HepG2 (cell line): Measurements from ENCODE around the gene GINM1. TPM values are rescaled to one million over a fixed set of nuclear protein-coding genes. Genes with fewer than 3 reads are reported as not detected.
A peak's percentile ranks its signal among the peaks of the same experiment; 100 is the strongest.

Experiments used
- CCDC6 ChIP-seq: sonication (generic); formaldehyde crosslinking; IDR thresholded peaks from 2 replicates; pipeline ENCODE4 v1.8.1; 2022; ENCODE audit warnings: mild to moderate bottlenecking, missing genetic modification reagents, moderate library complexity
- FOXM1 ChIP-seq: sonication (generic); formaldehyde crosslinking; IDR thresholded peaks from 2 replicates; pipeline ENCODE4 v1.5.0; 2020; ENCODE audit warnings: missing genetic modification reagents
- HHEX ChIP-seq: IDR thresholded peaks from 2 replicates; pipeline ENCODE4 v1.6.1; 2016; ENCODE audit warnings: control low read depth
- IKZF4 ChIP-seq: sonication (generic); formaldehyde crosslinking; IDR thresholded peaks from 2 replicates; pipeline ENCODE4 v1.5.1; 2020; ENCODE audit warnings: borderline replicate concordance, mild to moderate bottlenecking, low read depth, missing genetic modification reagents; ENCODE audit errors: not compliant biosample characterization
- KDM2A ChIP-seq: sonication (generic); formaldehyde crosslinking; IDR thresholded peaks from 2 replicates; pipeline ENCODE4 v1.4.0; 2020; ENCODE audit warnings: low read depth, missing genetic modification reagents, borderline replicate concordance
- PHF8 ChIP-seq: sonication (generic); formaldehyde crosslinking; IDR thresholded peaks from 2 replicates; pipeline ENCODE4 v1.5.0; 2020; ENCODE audit warnings: missing genetic modification reagents
- SAFB2 ChIP-seq: sonication (generic); formaldehyde crosslinking; IDR thresholded peaks from 2 replicates; pipeline ENCODE4 v1.5.1; 2020; ENCODE audit warnings: missing genetic modification reagents, low read depth, mild to moderate bottlenecking, borderline replicate concordance
- SALL1 ChIP-seq: sonication (generic); formaldehyde crosslinking; IDR thresholded peaks from 2 replicates; pipeline ENCODE4 v1.8.0; 2022; ENCODE audit warnings: mild to moderate bottlenecking, missing genetic modification reagents
- SRSF4 ChIP-seq: fragments of 200-400 bp; formaldehyde crosslinking; IDR thresholded peaks from one replicate; pipeline ENCODE4 v1.6.1; 2018; ENCODE audit warnings: mild to moderate bottlenecking, low read depth, low read length, moderate library complexity; ENCODE audit not compliant: poor library complexity, severe bottlenecking
- TCF12 ChIP-seq, 2 experiments: fragments of 450-650 bp in 1 of 2; sonication (generic) in 1 of 2; formaldehyde crosslinking in 1 of 2; IDR thresholded peaks; 2 replicates each; pipeline versions ENCODE4 v1.6.1 to v1.8.0; 2017 to 2022; ENCODE audit warnings: antibody characterized with exemption in 1 of 2, mild to moderate bottlenecking in 1 of 2, missing genetic modification reagents in 1 of 2, moderate library complexity in 1 of 2
- THYN1 ChIP-seq: sonication (generic); formaldehyde crosslinking; IDR thresholded peaks from 2 replicates; pipeline ENCODE4 v1.8.1; 2023; ENCODE audit warnings: low read depth, mild to moderate bottlenecking, moderate library complexity, missing genetic modification reagents, borderline replicate concordance
- ZC3H13 ChIP-seq: sonication (generic); formaldehyde crosslinking; IDR thresholded peaks from 2 replicates; pipeline ENCODE4 v1.8.1; 2023; ENCODE audit warnings: mild to moderate bottlenecking, missing genetic modification reagents, moderate library complexity
- ZKSCAN1 ChIP-seq: fragments of 150-350 bp; IDR thresholded peaks from 2 replicates; pipeline ENCODE4 v1.6.1; 2014; ENCODE audit warnings: low read length
- ZNF230 ChIP-seq: sonication (generic); formaldehyde crosslinking; IDR thresholded peaks from 2 replicates; pipeline ENCODE4 v1.4.0; 2020; ENCODE audit warnings: mild to moderate bottlenecking, missing genetic modification reagents
- ZNF510 ChIP-seq: sonication (generic); formaldehyde crosslinking; IDR thresholded peaks from 2 replicates; pipeline ENCODE4 v1.4.0; 2020; ENCODE audit warnings: low read depth, mild to moderate bottlenecking, missing genetic modification reagents
- ZSCAN9 ChIP-seq: IDR thresholded peaks from 2 replicates; pipeline ENCODE4 v1.6.1; 2016; ENCODE audit warnings: borderline replicate concordance
- polyA plus RNA-seq, 8 experiments: library from polyadenylated mRNA; depleted of rRNA in 3 of 8; stranded (reverse) in 7 of 8; unstranded in 1 of 8; fragments of >200 nt; fragmentation: Illumina TruSeq in 4 of 8; extraction: Trizol in 4 of 8; gene quantifications; 2 replicates each; pipeline versions ENCODE4 v1.2.1 to v1.2.3, GENCODE V29; 2011 to 2016; ENCODE audit warnings: low read depth in 4 of 8, missing spikeins in 1 of 8, mixed read lengths in 1 of 8; ENCODE audit not compliant: insufficient read depth in 1 of 8
- total RNA-seq, 5 experiments: library from RNA; depleted of rRNA; stranded (reverse); fragments of >200 nt; fragmentation: Illumina TruSeq; extraction: Trizol; gene quantifications; 2 replicates each; pipeline ENCODE4 v1.2.3, GENCODE V29; 2016; ENCODE audit warnings: low read depth in 1 of 5
- TF ChIP-seq, protein P1 (sequence below): sonication (generic); formaldehyde crosslinking; IDR thresholded peaks from 2 replicates; pipeline ENCODE4 v1.5.1; 2020; ENCODE audit warnings: missing genetic modification reagents, mild to moderate bottlenecking, borderline replicate concordance
- TF ChIP-seq, protein P2 (sequence below): sonication (generic); formaldehyde crosslinking; IDR thresholded peaks from 2 replicates; pipeline ENCODE4 v1.4.0; 2020; ENCODE audit warnings: missing genetic modification reagents, borderline replicate concordance
- TF ChIP-seq, protein P3 (sequence below): sonication (generic); formaldehyde crosslinking; IDR thresholded peaks from 2 replicates; pipeline ENCODE4 v1.4.0; 2020; ENCODE audit warnings: missing genetic modification reagents, mild to moderate bottlenecking, borderline replicate concordance

GINM1 gene
- total and polyA plus RNA-seq, 2 of the 13 experiments (the other 11 are each of a cell fraction or from before 2014, with no cell fraction given), result 19.4 to 27.5 TPM

DNA sequence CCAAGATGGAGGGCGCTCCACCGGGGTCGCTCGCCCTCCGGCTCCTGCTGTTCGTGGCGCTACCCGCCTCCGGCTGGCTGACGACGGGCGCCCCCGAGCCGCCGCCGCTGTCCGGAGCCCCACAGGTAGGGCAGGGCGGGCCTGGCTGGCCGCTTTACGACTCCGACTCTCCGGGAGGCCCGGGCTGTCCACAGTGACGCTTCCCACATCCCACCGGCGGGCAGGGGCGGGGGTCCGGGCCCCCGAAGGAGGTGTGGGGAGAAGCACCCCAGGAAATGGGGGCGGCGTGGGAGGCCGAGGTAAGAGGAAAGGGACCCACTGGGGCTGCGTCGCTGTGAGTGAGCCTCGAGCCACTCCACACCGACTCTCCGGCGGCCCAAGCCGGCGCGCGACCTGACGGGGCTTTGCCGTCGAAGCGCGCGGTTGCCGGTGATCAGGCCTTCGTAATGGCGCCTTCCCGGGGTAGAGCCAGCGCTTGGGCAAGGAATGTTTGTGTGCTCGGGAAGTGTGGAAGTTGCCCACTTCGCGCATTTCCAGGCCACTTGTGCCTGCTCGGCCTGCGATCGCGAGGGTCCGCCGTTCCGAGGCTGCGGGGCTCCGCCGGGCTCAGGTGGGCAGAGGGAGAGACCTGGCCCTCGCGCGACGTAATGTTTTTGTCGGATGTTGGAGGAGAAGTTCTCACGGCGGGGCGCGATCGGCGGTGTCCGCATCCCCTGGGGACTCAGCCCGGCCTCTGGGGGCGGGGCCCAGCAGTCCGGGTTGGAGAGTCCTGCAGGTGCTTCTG, 427 bp downstream of the GINM1 start (continued):
- no peak for TF ChIP-seq SRSF4
- TF ChIP-seq ZKSCAN1, result no peak
- TF ChIP-seq SAFB2 (CRISPR knock-in tag), result no peak
- no peak for TF ChIP-seq TCF12 (IDR thresholded peaks at IDR 0.05)
- TF ChIP-seq TCF12 (CRISPR knock-in tag; IDR thresholded peaks at IDR 0.05), result no peak
- 0 out of 2 replicates have a peak, but pooled peaks have one; percentile 31 for TF ChIP-seq CCDC6 (CRISPR knock-in tag)
- TF ChIP-seq, protein P1, sequence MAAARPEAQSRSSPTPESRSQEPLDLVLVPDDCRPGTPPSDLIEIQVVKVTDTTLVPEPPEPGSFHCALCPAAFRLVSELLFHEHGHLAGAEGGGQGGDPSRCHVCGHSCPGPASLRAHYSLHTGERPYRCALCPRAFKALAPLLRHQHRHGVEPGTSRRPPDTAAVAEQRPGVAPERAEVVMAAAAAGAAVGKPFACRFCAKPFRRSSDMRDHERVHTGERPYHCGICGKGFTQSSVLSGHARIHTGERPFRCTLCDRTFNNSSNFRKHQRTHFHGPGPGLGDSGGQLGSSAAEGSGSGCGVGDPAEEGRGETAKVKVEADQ (CRISPR knock-in tag), result peak; percentile 94; the same call in 1 of the 2 replicates
- 0 out of 2 replicates have a peak, but pooled peaks have one; percentile 6 for TF ChIP-seq ZC3H13 (CRISPR knock-in tag)
- TF ChIP-seq, protein P2, sequence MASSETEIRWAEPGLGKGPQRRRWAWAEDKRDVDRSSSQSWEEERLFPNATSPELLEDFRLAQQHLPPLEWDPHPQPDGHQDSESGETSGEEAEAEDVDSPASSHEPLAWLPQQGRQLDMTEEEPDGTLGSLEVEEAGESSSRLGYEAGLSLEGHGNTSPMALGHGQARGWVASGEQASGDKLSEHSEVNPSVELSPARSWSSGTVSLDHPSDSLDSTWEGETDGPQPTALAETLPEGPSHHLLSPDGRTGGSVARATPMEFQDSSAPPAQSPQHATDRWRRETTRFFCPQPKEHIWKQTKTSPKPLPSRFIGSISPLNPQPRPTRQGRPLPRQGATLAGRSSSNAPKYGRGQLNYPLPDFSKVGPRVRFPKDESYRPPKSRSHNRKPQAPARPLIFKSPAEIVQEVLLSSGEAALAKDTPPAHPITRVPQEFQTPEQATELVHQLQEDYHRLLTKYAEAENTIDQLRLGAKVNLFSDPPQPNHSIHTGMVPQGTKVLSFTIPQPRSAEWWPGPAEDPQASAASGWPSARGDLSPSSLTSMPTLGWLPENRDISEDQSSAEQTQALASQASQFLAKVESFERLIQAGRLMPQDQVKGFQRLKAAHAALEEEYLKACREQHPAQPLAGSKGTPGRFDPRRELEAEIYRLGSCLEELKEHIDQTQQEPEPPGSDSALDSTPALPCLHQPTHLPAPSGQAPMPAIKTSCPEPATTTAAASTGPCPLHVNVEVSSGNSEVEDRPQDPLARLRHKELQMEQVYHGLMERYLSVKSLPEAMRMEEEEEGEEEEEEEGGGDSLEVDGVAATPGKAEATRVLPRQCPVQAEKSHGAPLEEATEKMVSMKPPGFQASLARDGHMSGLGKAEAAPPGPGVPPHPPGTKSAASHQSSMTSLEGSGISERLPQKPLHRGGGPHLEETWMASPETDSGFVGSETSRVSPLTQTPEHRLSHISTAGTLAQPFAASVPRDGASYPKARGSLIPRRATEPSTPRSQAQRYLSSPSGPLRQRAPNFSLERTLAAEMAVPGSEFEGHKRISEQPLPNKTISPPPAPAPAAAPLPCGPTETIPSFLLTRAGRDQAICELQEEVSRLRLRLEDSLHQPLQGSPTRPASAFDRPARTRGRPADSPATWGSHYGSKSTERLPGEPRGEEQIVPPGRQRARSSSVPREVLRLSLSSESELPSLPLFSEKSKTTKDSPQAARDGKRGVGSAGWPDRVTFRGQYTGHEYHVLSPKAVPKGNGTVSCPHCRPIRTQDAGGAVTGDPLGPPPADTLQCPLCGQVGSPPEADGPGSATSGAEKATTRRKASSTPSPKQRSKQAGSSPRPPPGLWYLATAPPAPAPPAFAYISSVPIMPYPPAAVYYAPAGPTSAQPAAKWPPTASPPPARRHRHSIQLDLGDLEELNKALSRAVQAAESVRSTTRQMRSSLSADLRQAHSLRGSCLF (CRISPR knock-in tag), result no peak
- TF ChIP-seq, protein P3, sequence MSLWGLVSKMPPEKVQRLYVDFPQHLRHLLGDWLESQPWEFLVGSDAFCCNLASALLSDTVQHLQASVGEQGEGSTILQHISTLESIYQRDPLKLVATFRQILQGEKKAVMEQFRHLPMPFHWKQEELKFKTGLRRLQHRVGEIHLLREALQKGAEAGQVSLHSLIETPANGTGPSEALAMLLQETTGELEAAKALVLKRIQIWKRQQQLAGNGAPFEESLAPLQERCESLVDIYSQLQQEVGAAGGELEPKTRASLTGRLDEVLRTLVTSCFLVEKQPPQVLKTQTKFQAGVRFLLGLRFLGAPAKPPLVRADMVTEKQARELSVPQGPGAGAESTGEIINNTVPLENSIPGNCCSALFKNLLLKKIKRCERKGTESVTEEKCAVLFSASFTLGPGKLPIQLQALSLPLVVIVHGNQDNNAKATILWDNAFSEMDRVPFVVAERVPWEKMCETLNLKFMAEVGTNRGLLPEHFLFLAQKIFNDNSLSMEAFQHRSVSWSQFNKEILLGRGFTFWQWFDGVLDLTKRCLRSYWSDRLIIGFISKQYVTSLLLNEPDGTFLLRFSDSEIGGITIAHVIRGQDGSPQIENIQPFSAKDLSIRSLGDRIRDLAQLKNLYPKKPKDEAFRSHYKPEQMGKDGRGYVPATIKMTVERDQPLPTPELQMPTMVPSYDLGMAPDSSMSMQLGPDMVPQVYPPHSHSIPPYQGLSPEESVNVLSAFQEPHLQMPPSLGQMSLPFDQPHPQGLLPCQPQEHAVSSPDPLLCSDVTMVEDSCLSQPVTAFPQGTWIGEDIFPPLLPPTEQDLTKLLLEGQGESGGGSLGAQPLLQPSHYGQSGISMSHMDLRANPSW (CRISPR knock-in tag), result no peak
- TF ChIP-seq FOXM1, result no peak
- peak; percentile 89 for TF ChIP-seq PHF8 (CRISPR knock-in tag)
- peak; percentile 36; the same call in 1 of the 2 replicates for TF ChIP-seq HHEX (CRISPR knock-in tag)
- peak; percentile 83 for TF ChIP-seq IKZF4 (CRISPR knock-in tag)
- peak; percentile 83; the same call in 1 of the 2 replicates for TF ChIP-seq ZNF230 (CRISPR knock-in tag)
- TF ChIP-seq KDM2A, result peak; percentile 75
- peak; percentile 49; the same call in 1 of the 2 replicates for TF ChIP-seq ZNF510 (CRISPR knock-in tag)
- peak; percentile 86 for TF ChIP-seq SALL1
- TF ChIP-seq ZSCAN9 (CRISPR knock-in tag), result peak; percentile 21; the same call in 1 of the 2 replicates
- no peak for TF ChIP-seq THYN1 (CRISPR knock-in tag)
